H1 (cell line): Measurements from ENCODE around the gene ITPR1. TPM values are rescaled to one million over a fixed set of nuclear protein-coding genes. Genes with fewer than 3 reads are reported as not detected.

Source experiments
- CTCF ChIA-PET: fragments of 300-600 bp; sonication (Branson Sonifier 250); formaldehyde crosslinking; loops from one replicate; lab custom pipeline; 2021; ENCODE audit not compliant: partially characterized antibody; lab: Charles Lee
- POLR2A ChIA-PET: fragments of 300-600 bp; sonication (Branson Sonifier 250); formaldehyde crosslinking; loops from one replicate; lab custom pipeline; 2021; ENCODE audit warnings: inconsistent platforms; ENCODE audit not compliant: partially characterized antibody; lab: Charles Lee
- DNase-seq, 2 experiments: peaks; one replicate each; pipeline versions ENCODE4 v3.0.0 to v3.0.0-alpha.2; 2010 to 2022; ENCODE audit warnings: low spot score in 2 of 2, low read depth in 1 of 2, mixed read lengths in 1 of 2
- FAIRE-seq: peaks from 2 replicates; lab custom pipeline; 2011; peaks lifted over from hg19 to GRCh38; lab: Jason Lieb, UNC
- H2AFZ ChIP-seq: 2 replicates; pipeline ENCODE4 v1.8.1; 2012; ENCODE audit warnings: low read length, inconsistent platforms
- H2AK5ac ChIP-seq: 2 replicates; pipeline ENCODE4 v1.6.1; 2013; ENCODE audit warnings: low read depth, low read length
- H2BK120ac ChIP-seq: replicated peaks from 2 replicates; pipeline ENCODE3; 2013; ENCODE audit warnings: low read depth, low read length, inconsistent platforms
- H2BK12ac ChIP-seq: 2 replicates; pipeline ENCODE4 v1.6.1; 2013; ENCODE audit warnings: low read depth, low read length
- H2BK15ac ChIP-seq: 2 replicates; pipeline ENCODE4 v1.6.1; 2013; ENCODE audit warnings: low read length
- H2BK20ac ChIP-seq: 2 replicates; pipeline ENCODE4 v1.6.1; 2013; ENCODE audit warnings: low read length
- H2BK5ac ChIP-seq: 2 replicates; pipeline ENCODE4 v1.6.1; 2013; ENCODE audit warnings: low read depth, low read length
- H3K14ac ChIP-seq: 2 replicates; pipeline ENCODE4 v1.6.1; 2013; ENCODE audit warnings: inconsistent platforms; ENCODE audit not compliant: insufficient read length
- H3K18ac ChIP-seq: 2 replicates; pipeline ENCODE4 v1.6.1; 2013; ENCODE audit warnings: low read length; ENCODE audit errors: extremely low read depth
- H3K23ac ChIP-seq: 2 replicates; pipeline ENCODE4 v1.6.1; 2013; ENCODE audit warnings: inconsistent platforms; ENCODE audit not compliant: insufficient read length
- H3K23me2 ChIP-seq: 2 replicates; pipeline ENCODE4 v1.6.1; 2013; ENCODE audit warnings: low read depth, low read length
- H3K27ac ChIP-seq: 2 replicates; pipeline ENCODE4 v1.6.1; 2011; ENCODE audit warnings: low read depth, low read length, inconsistent platforms
- H3K27me3 ChIP-seq, 4 experiments: replicated peaks in 1 of 4; 1 replicate in 1 of 4; 2 replicates in 3 of 4; pipeline versions ENCODE4 v1.6.1 to v1.8.1; 2011 to 2013; ENCODE audit warnings: low read length in 3 of 4, mild to moderate bottlenecking in 3 of 4, inconsistent platforms in 2 of 4, mixed read lengths in 2 of 4, moderate library complexity in 1 of 4; ENCODE audit not compliant: control insufficient read depth in 3 of 4, insufficient read depth in 3 of 4; ENCODE audit errors: extremely low read depth in 1 of 4
- H3K36me3 ChIP-seq, 4 experiments: 2 replicates each; pipeline versions ENCODE4 v1.6.1 to v1.8.1; 2011 to 2013; ENCODE audit warnings: mild to moderate bottlenecking in 4 of 4, low read length in 3 of 4, moderate library complexity in 2 of 4, control low read depth in 1 of 4, inconsistent platforms in 1 of 4; ENCODE audit not compliant: insufficient read depth in 4 of 4, control insufficient read depth in 2 of 4
- H3K4ac ChIP-seq: replicated peaks from 2 replicates; pipeline ENCODE3; 2013; ENCODE audit warnings: low read length, low read depth, mixed read lengths, inconsistent platforms; ENCODE audit not compliant: insufficient read length
- H3K4me1 ChIP-seq, 4 experiments: replicated peaks in 1 of 4; 1 replicate in 1 of 4; 2 replicates in 3 of 4; pipeline versions ENCODE4 v1.6.1 to v1.8.1; 2011 to 2013; ENCODE audit warnings: low read length in 3 of 4, inconsistent platforms in 2 of 4, mixed read lengths in 1 of 4; ENCODE audit not compliant: insufficient read depth in 4 of 4, control insufficient read depth in 3 of 4
- H3K4me2 ChIP-seq, 2 experiments: 2 replicates each; pipeline versions ENCODE4 v1.6.1 to v1.8.1; 2011 to 2013; ENCODE audit warnings: low read depth in 2 of 2, low read length in 2 of 2, control low read depth in 1 of 2, inconsistent platforms in 1 of 2, mild to moderate bottlenecking in 1 of 2; ENCODE audit not compliant: insufficient read depth in 1 of 2
- H3K4me3 ChIP-seq, 4 experiments: fragments of 200-600, 300-600 bp in 1 of 4; sonication (generic), shearing (Covaris generic), sonication (Bioruptor Twin) in 1 of 4; 2 replicates each; pipeline versions ENCODE4 v1.5.1 to v1.8.1; 2011 to 2016; ENCODE audit warnings: low read length in 4 of 4, low read depth in 3 of 4, control low read depth in 2 of 4, inconsistent platforms in 2 of 4, mild to moderate bottlenecking in 2 of 4, mixed read lengths in 1 of 4, moderate library complexity in 1 of 4; ENCODE audit not compliant: insufficient read depth in 2 of 4; ENCODE audit errors: extremely low read depth in 1 of 4
- H3K56ac ChIP-seq: replicated peaks from 2 replicates; pipeline ENCODE3; 2013; ENCODE audit warnings: low read depth, mild to moderate bottlenecking, mixed read lengths, low read length, inconsistent platforms; ENCODE audit not compliant: insufficient read length
- H3K79me1 ChIP-seq: 2 replicates; pipeline ENCODE4 v1.6.1; 2013; ENCODE audit warnings: low read depth, low read length, control low read depth
- H3K79me2 ChIP-seq, 2 experiments: 2 replicates each; pipeline versions ENCODE4 v1.6.1 to v1.8.1; 2012 to 2013; ENCODE audit warnings: low read length in 2 of 2, mild to moderate bottlenecking in 2 of 2, inconsistent platforms in 1 of 2; ENCODE audit not compliant: insufficient read depth in 2 of 2, control insufficient read depth in 1 of 2
- H3K9ac ChIP-seq, 4 experiments: replicated peaks in 1 of 4; 1 replicate in 1 of 4; 2 replicates in 3 of 4; pipeline versions ENCODE4 v1.6.1 to v1.8.1; 2011 to 2013; ENCODE audit warnings: low read depth in 3 of 4, low read length in 3 of 4, control low read depth in 2 of 4, mild to moderate bottlenecking in 2 of 4, moderate library complexity in 2 of 4, inconsistent platforms in 1 of 4; ENCODE audit errors: extremely low read depth in 1 of 4
- H3K9me3 ChIP-seq, 2 experiments: 2 replicates each; pipeline versions ENCODE4 v1.6.1 to v1.8.1; 2012 to 2013; ENCODE audit warnings: mild to moderate bottlenecking in 2 of 2, moderate library complexity in 2 of 2, control low read depth in 1 of 2, inconsistent platforms in 1 of 2, low read depth in 1 of 2, low read length in 1 of 2, mixed read lengths in 1 of 2; ENCODE audit not compliant: insufficient read depth in 2 of 2
- H4K20me1 ChIP-seq, 2 experiments: replicated peaks in 1 of 2; 2 replicates each; pipeline versions ENCODE3 to v1.8.1; 2011 to 2013; ENCODE audit warnings: inconsistent platforms in 2 of 2, low read length in 2 of 2, mild to moderate bottlenecking in 1 of 2; ENCODE audit not compliant: insufficient read depth in 2 of 2, control insufficient read depth in 1 of 2
- H4K5ac ChIP-seq: 2 replicates; pipeline ENCODE4 v1.6.1; 2013; ENCODE audit warnings: low read length, low read depth, mixed read lengths, inconsistent platforms; ENCODE audit not compliant: insufficient read length
- H4K8ac ChIP-seq: 2 replicates; pipeline ENCODE4 v1.8.0; 2013; ENCODE audit warnings: mild to moderate bottlenecking, moderate library complexity, low read length, inconsistent platforms; ENCODE audit not compliant: insufficient read depth; ENCODE audit errors: extremely low read depth
- H4K91ac ChIP-seq: replicated peaks from 2 replicates; pipeline ENCODE3; 2013; ENCODE audit warnings: low read length, mixed read lengths, inconsistent platforms; ENCODE audit not compliant: insufficient read length
- ASH2L ChIP-seq: fragments of 200-600, 300-600 bp; sonication (generic); IDR thresholded peaks from one replicate; pipeline ENCODE4 v1.7.1; 2017; ENCODE audit warnings: low read length
- BRCA1 ChIP-seq: IDR thresholded peaks from 2 replicates; pipeline ENCODE4 v1.6.1; 2012; ENCODE audit warnings: low read depth, low read length, improper control_type of control experiment
- E2F6 ChIP-seq: IDR thresholded peaks from 2 replicates; pipeline ENCODE4 v1.6.1; 2012; ENCODE audit warnings: inconsistent platforms
- GTF2F1 ChIP-seq: IDR thresholded peaks from 2 replicates; pipeline ENCODE4 v1.6.1; 2012; ENCODE audit warnings: low read depth, low read length, improper control_type of control experiment, borderline replicate concordance
- MAX ChIP-seq: IDR thresholded peaks from 2 replicates; pipeline ENCODE4 v1.6.1; 2012; ENCODE audit warnings: inconsistent platforms
- NRF1 ChIP-seq: IDR thresholded peaks from 2 replicates; pipeline ENCODE4 v1.6.1; 2011; ENCODE audit warnings: mild to moderate bottlenecking, low read depth, low read length, improper control_type of control experiment
- PHF8 ChIP-seq: fragments of 200-600 bp; sonication (generic); conservative IDR thresholded peaks from 2 replicates; pipeline ENCODE4 v1.7.1; 2012; ENCODE audit warnings: low read depth, mild to moderate bottlenecking, inconsistent platforms, low read length, moderate library complexity
- POLR2A ChIP-seq, 2 experiments: IDR thresholded peaks; 1 replicate in 1 of 2; 2 replicates in 1 of 2; pipeline ENCODE4 v1.6.1; 2011; ENCODE audit warnings: low read depth in 2 of 2, low read length in 2 of 2, mild to moderate bottlenecking in 2 of 2; ENCODE audit errors: control extremely low read depth in 1 of 2
- RBBP5 ChIP-seq: IDR thresholded peaks from 2 replicates; pipeline ENCODE4 v1.7.1; 2012; ENCODE audit warnings: low read depth, mild to moderate bottlenecking, inconsistent platforms, low read length, moderate library complexity, borderline replicate concordance
- SP2 ChIP-seq: IDR thresholded peaks from 2 replicates; pipeline ENCODE4 v1.6.1; 2012; ENCODE audit warnings: mild to moderate bottlenecking, low read length, inconsistent platforms
- WGBS, 2 experiments: shearing (Covaris generic) in 1 of 2; methylation state at CpG; one replicate each; pipeline versions ENCODE4 v1.1.6 to v1.1.7; 2013 to 2015; ENCODE audit warnings: low lambda C conversion rate in 2 of 2, mixed read lengths in 2 of 2, inconsistent platforms in 1 of 2, low coverage in 1 of 2, missing lambda C conversion rate in 1 of 2; ENCODE audit not compliant: insufficient replicate concordance in 2 of 2, insufficient coverage in 1 of 2, insufficient read length in 1 of 2; ENCODE audit errors: extremely low coverage in 1 of 2, missing lambda C conversion rate in 1 of 2; 5-methylcytosine and 5-hydroxymethylcytosine counted together
- polyA plus RNA-seq, 7 experiments: library from polyadenylated mRNA; depleted of rRNA in 3 of 7; stranded (reverse) in 5 of 7; unstranded in 2 of 7; fragments of >200 nt in 5 of 7; fragments of 200-250 nt in 2 of 7; gene quantifications; 1 replicate in 5 of 7; 2 replicates in 1 of 7; 4 replicates in 1 of 7; pipeline versions ENCODE4 v1.2.1 to v1.2.3, GENCODE V29; 2011 to 2013; ENCODE audit warnings: missing spikeins in 2 of 7, mixed read lengths in 2 of 7
- total RNA-seq: library from RNA; stranded (reverse); fragmentation: NEBNext Ultra II Directional; extraction: Animal tissue kit (Norgen Biotek cat#: 25700); gene quantifications from 2 replicates; pipeline ENCODE4 v1.2.1, GENCODE V29; 2021
- TF ChIP-seq, protein P1 (sequence below), 3 experiments: IDR thresholded peaks; 1 replicate in 2 of 3; 2 replicates in 1 of 3; pipeline versions ENCODE4 v1.5.1 to v1.6.1; 2011; ENCODE audit warnings: low read length in 3 of 3, mild to moderate bottlenecking in 3 of 3, inconsistent platforms in 2 of 3, low read depth in 1 of 3, moderate library complexity in 1 of 3; ENCODE audit not compliant: insufficient read depth in 1 of 3; ENCODE audit errors: control extremely low read depth in 1 of 3

Gene ITPR1
- total and polyA plus RNA-seq, 2 of the 8 experiments (the other 6 are each of a cell fraction or from before 2014, with no cell fraction given) = 2.5 to 16.3 TPM

DNA sequence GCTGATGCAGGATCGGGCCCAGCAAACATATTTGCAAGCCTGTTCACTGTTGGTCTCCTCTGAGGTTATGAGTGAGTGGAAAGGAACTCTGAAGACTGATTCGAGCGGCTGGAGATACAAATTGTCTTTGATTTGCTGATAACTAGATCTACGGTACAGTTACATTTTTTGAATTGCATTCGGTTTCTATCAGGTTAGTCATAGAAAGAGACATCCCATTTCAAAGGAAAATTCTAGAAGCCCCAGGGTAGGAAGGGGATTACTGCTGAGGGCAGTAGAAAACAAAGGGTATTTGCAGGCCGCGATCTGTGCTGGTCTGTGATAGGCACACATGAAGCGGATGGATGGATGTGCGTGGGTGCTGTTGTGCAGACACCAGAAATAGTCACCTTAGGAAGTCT lies 228.4 kb downstream of the ITPR1 start:
- no peak overlapping the region for H2BK12ac ChIP-seq
- ChIA-PET CTCF (interaction anchor here (0.6 to 3.0 kb wide), 53 partner anchors 8 to 600 kb away, joined by 3 to 45 read pairs (median 6); partner anchors contain the start of gene BHLHE40), POLR2A (interaction anchor here (0.9 to 1.3 kb wide), 2 partner anchors 8 to 257 kb away, joined by 3 to 4 read pairs; partner anchors contain the start of gene BHLHE40)
- H3K79me1 ChIP-seq = no peaks in the 10 kb centered on the region
- H3K4me2 ChIP-seq = no peak overlapping the region
- no peak overlapping the region for H3K14ac ChIP-seq
- no peak for FAIRE-seq
- no peak for DNase-seq
- H3K36me3 ChIP-seq = no peaks in the 10 kb centered on the region
- no peaks in the 10 kb centered on the region for H3K79me2 ChIP-seq
- no peak overlapping the region for H2BK5ac ChIP-seq
- no peak overlapping the region for H2BK120ac ChIP-seq
- H3K18ac ChIP-seq = no peak overlapping the region
- no peak overlapping the region for H2AK5ac ChIP-seq
- no peaks in the 10 kb centered on the region for H3K27me3 ChIP-seq
- WGBS, 2 experiments = 81% methylated on average over 9 of the region's 9 CpGs; no CpG with 5 or more reads in 1 of the 2 experiments
- H3K9me3 ChIP-seq = no peaks in the 10 kb centered on the region
- H3K23me2 ChIP-seq = no peaks in the 10 kb centered on the region
- no peak overlapping the region for H2BK15ac ChIP-seq
- H4K91ac ChIP-seq = no peak overlapping the region
- H3K4ac ChIP-seq = no peak overlapping the region
- peaks cover 3 to 11% (median 6%) of the 10 kb centered on the region in 4 experiments; a peak in 4 of 7 replicates for H3K4me1 ChIP-seq
- H3K23ac ChIP-seq = no peak overlapping the region
- H2BK20ac ChIP-seq = no peak overlapping the region
- H3K4me3 ChIP-seq = no peak overlapping the region
- no peak overlapping the region for H3K27ac ChIP-seq
- no peak overlapping the region for H3K56ac ChIP-seq
- H3K9ac ChIP-seq = no peak overlapping the region
- no peak overlapping the region for H4K8ac ChIP-seq
- H4K20me1 ChIP-seq = no peaks in the 10 kb centered on the region
- H2AFZ ChIP-seq = no peak overlapping the region
- H4K5ac ChIP-seq = no peak overlapping the region
- TF ChIP-seq GTF2F1 (no peak), ASH2L (no peak), BRCA1 (no peak), SP2 (no peak), RBBP5 (no peak), POLR2A (IDR thresholded peaks at IDR 0.05; ENCODE audit: control extremely low read depth in 1 of 2, low read depth in 2 of 2, low read length in 2 of 2) (no peak), PHF8 (no peak), E2F6 (no peak), MAX (no peak), NRF1 (no peak)
- TF ChIP-seq, protein P1, sequence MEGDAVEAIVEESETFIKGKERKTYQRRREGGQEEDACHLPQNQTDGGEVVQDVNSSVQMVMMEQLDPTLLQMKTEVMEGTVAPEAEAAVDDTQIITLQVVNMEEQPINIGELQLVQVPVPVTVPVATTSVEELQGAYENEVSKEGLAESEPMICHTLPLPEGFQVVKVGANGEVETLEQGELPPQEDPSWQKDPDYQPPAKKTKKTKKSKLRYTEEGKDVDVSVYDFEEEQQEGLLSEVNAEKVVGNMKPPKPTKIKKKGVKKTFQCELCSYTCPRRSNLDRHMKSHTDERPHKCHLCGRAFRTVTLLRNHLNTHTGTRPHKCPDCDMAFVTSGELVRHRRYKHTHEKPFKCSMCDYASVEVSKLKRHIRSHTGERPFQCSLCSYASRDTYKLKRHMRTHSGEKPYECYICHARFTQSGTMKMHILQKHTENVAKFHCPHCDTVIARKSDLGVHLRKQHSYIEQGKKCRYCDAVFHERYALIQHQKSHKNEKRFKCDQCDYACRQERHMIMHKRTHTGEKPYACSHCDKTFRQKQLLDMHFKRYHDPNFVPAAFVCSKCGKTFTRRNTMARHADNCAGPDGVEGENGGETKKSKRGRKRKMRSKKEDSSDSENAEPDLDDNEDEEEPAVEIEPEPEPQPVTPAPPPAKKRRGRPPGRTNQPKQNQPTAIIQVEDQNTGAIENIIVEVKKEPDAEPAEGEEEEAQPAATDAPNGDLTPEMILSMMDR (IDR thresholded peaks at IDR 0.05; ENCODE audit: control extremely low read depth in 1 of 3, insufficient read depth in 1 of 3, low read depth in 1 of 3, low read length in 3 of 3) = no peak
